CD4-positive, alpha-beta T cell treated with Interleukin-1 beta for 1 hour (primary cell): Measurements from ENCODE around the gene PPP1R14C.
"Not testable (repeated sequence)": the region's sequence is repeated elsewhere in the genome, so short reads cannot be mapped to it uniquely, and the experiment has no call there.

ENCODE experiments used
- DNase-seq, 2 donors: peaks; one replicate each; pipeline ENCODE4 v3.0.0-alpha.2; 2020 to 2022

Gene PPP1R14C, protein sequence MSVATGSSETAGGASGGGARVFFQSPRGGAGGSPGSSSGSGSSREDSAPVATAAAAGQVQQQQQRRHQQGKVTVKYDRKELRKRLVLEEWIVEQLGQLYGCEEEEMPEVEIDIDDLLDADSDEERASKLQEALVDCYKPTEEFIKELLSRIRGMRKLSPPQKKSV

GRCh38 chr6:150142670-150143515, at the start of gene PPP1R14C:
PPP1R14C (plus strand) TSS chr6:150143044; CDS start chr6:150143193, 149 bp downstream.
- peak in 1 of 2 donors; percentile 4 for DNase-seq

GRCh38 chr6:150093397-150093796, 49.4 kb upstream of the PPP1R14C start:
- DNase-seq: no peak

DNA sequence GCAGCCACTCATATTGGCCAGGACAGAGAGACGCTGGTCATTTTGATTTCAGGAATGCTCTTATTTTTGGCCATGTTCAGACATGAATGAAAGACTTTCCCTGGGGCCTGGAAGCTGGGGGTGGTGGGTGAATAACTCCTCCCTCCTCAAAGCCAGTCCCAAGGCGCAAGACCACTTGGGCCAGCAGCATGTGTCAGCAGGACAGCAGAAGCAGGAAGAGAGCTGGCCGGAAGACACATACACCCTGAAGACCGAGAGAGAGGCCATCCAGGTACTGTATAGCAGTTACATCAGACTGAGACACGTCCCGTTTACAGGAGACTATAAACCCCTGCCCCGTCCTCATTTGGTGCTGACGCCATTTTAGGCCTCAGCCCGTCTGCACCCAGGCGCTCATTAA, 44.7 kb upstream of the PPP1R14C start:
- DNase-seq: no peak

GRCh38 chr6:150099546-150099945, 43.3 kb upstream of the PPP1R14C start:
- no peak for DNase-seq

DNA sequence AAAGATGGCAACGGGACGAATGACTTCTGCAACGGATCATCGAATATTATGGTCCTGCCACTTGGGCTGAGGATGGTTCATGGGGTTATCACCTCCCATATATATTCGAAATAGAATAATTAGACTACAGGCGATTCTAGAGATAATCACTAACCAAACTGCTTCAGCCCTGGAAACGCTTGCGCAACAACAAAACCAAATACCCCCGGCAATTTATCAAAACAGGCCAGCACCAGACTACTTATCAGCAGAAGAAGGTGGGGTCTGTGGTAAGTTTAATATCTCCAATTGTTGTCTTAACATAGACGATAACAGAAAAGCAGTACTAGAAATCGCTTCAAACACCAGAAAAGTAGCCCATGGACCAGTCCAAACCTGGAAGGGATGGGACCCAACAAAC, 42.9 kb upstream of the PPP1R14C start:
- no peak for DNase-seq

DNA sequence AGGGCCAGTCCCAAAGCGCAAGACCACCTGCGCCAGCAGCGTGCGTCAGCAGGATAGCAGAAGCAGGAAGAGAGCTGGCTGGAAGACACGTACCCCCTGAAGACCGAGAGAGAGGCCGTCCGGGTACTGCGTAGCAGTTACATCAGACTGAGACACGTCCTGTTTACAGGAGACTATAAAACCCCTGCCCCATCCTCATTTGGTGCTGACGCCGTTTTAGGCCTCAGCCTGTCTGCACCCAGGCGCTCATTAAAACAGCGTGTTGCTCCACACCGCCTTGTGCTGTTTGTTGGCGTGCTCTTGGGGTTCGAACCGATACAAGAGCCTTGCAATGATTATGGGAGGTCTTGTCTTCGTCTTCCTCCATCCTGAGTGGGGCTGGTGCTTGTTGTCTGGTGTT, 42.1 kb upstream of the PPP1R14C start:
- DNase-seq: no peak

- no peak for DNase-seq
Observed at GRCh38 chr6:150102750-150103270, 40.0 kb upstream of the PPP1R14C start.

DNA sequence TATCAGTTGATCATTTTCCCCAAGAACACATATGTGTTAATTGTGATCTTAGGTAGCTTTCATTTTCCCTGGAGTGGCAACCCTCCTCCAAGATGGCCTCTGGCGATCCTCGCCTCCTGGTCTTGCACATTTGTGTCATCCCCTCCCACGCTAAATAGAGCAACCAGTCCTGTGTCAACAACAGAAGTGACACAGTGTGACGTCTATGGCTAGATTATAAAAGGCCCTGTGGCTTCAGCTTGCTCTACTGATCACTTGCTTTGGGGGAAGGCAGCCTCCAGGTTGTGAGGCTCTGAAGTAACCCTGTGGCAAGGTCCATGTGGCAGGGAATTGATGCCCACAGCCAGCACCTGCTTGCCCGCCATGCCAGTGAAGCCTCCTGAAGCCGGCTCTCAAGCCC, 30.6 kb upstream of the PPP1R14C start:
- DNase-seq: no peak

DNA sequence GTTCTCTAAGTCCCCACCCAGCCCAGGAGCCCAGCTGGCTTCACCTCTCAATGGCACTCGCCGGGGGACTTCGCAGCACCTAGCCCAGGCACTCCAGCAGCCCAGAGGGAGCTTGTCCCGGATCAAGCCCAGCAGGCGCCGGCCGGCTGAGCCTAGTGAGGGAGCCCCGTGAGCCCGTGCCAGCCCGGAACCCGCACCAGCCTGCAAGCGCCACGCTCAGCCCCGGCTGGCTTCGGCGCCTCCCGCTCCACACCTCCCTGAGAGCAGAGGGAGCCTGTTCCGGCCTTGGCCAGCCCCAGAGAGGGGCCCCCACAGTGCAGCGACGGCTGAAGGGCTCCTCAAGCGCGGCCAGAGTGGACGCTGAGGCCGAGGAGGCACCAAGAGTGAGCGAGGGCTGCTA, 27.1 kb upstream of the PPP1R14C start:
- no peak for DNase-seq

DNA sequence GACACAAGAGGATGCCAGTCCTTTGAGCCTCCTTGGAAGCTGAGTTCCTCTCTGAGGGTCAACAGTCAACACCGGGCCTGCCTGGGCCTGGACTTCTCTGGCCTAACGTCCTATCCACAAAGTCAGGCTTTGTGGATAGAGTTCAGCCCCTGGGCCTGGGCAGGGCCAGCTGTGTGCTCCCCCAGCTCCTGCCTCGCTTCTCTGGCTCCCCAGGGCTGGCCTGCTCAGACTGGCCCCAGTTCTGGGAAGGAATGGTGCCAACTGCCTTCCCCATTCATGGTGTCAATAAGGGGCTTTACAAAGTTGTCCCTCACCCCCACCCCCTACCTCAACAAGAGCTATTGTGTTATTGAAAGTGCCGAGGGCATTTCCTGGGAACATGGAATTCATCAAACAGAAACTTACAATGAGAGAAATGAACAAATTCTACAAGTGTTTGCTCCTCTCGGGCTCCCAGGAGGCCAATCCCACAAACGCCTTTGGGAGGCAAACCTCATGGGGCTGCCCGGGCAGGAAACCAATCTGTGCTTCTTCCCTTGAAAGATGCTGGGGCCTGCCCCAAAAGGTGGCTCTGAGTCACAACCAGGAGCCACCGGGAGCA, 26.5 kb upstream of the PPP1R14C start:
- DNase-seq: no peak

DNA sequence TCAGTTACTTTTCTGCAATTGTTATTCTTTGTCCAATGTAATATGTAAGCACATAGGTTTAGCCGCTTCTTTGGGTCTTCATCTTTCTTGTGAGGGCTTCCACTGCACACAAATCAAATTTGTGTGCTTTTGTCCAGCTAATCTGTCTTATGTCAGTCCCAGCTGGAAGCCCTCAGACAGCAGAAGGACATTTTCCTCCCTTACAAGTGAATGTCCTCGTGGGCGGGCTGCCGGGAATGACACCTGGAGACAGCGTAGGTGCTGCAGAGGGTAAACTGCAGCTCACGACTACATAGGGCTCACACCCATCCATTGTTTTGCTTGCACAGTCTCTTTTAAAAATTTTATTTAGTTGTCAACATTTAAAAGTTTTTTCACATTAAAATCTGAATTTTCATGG, 24.6 kb upstream of the PPP1R14C start:
- no peak for DNase-seq

- DNase-seq: no peak
Observed at GRCh38 chr6:150118627-150119026, 24.2 kb upstream of the PPP1R14C start.

GRCh38 chr6:150119173-150119572, 23.7 kb upstream of the PPP1R14C start:
- no peak for DNase-seq

- DNase-seq: no peak
Observed at GRCh38 chr6:150123645-150124044, 19.2 kb upstream of the PPP1R14C start.

- DNase-seq: no peak
Observed at GRCh38 chr6:150124235-150124634, 18.6 kb upstream of the PPP1R14C start.

- DNase-seq: no peak
Observed at GRCh38 chr6:150126641-150127291, 16.1 kb upstream of the PPP1R14C start.

DNA sequence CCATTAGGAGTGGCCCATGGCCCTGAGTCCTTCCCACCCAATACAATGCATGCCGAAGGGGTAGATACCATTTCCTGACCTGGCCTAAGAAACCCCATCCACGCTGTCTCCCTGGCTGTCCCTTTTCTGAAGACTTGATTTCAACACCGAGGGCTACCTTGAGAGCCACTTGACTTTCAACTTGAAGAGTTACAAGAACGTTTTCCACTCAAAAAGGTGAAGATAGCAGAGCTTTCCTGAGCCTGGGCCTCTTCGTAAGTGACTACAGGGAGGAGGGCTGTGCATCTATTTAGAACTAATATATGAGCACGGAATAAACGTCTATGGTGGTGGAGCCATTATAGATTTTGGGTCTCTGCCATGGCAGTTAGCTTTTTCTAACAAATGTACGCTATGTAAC, 14.4 kb upstream of the PPP1R14C start:
- no peak for DNase-seq

- no peak for DNase-seq
Observed at GRCh38 chr6:150129616-150130505, 13.0 kb upstream of the PPP1R14C start.

DNA sequence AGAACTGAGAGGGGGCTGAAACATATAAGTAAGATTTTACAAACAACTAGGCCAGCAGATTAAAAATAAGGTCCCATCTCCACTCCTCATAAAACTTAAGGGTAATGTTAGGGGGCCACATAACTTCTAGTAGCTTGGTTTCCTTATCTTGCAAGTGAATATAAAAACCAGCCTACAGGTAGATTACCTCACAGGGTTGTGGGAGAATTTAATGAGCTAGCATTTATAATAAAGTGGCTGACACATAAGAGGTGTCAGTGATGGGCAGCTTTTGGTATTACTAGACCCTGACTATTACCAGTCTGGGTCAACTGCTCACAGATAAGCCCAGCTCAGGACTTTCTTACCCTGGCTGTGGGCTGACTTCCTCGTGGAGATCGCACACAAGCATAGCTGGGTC, 9.2 kb upstream of the PPP1R14C start:
- no peak for DNase-seq

DNA sequence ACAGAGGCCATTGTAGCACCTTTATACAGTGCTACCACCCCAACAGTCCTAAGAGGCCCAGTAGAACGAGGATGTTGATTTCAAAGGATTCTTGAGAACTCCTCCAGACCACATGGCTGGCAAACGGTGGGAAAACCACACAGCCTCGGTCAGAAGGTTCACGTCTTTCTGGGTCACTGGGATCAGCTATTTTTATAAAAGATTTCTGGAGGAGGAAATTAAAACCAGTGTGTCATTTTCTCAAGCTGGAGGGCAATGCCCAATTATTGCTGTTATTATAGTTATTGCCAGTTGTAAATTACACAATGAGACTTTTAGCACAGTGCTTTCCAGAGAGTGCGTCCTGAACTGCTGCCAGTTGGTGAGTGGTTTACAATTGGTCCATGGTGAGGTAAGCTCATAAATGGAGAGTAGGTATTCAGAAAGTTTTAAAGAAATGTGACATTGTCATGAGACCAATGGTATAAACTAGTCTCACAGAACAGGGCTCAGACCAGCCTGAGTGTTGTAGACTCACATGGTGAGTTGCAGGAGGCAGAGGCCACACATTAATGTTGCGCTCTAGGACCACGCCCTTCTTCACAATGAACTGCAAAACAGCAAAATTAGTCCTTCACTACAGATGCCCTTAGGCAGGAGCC, 8.4 kb upstream of the PPP1R14C start:
- no peak for DNase-seq

GRCh38 chr6:150137711-150138110, 5.1 kb upstream of the PPP1R14C start:
- DNase-seq: not testable (repeated sequence)

GRCh38 chr6:150138638-150139037, 4.2 kb upstream of the PPP1R14C start:
- no peak for DNase-seq
